ENCODE data around the gene TEX261.
A peak's percentile ranks its signal among the peaks of the same experiment; 100 is the strongest.

The TEX261 gene

DNA sequence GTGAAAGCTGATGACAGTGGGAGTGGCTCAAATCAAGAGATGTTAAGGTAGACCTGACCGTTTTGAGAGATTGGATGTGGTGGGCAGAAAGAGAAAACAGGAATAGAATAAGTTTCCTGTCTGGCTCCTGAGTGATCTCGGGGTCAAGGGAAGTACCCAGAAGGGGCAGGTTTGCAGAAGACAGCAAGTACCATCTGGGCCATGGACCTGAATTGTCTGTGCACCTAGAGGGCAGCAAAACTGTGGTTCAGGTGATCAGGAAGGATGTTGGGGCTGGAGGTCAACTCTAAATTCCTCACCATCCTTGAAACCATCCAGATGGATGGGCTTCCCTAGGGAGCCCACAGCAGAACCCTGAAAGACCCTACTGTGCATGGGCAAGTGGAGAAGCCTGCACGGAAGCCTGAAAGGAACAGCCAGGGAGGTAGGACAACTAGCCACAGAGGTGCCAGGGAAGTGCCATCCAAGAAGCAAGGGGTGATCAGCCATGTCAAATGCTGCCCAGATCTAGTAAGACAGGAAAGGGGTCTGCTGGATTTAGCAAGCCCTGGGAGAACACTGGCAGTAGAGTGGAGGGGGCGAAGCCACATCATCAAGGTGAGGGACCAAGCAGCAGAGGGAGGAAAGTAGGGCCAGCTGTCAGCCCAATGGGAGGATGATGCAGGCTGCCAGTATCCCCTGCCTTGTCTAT, 8.0 kb downstream of the TEX261 start:
- H2AFZ ChIP-seq (ENCODE audit: low read depth, low read length, severe bottlenecking), result no peak overlapping the region
- no peak overlapping the region for H3K9ac ChIP-seq (ENCODE audit: low read length)
- H3K4me3 ChIP-seq (ENCODE audit: insufficient read depth, low read length, poor library complexity, severe bottlenecking), result no peak overlapping the region
- H3K36me3 ChIP-seq (ENCODE audit: low read length), result no peaks in the 10 kb centered on the region
- H3K9me3 ChIP-seq (ENCODE audit: insufficient read depth, low read length), result no peaks in the 10 kb centered on the region
- TF ChIP-seq EZH2phosphoT487 (conservative IDR thresholded peaks at IDR 0.05; ENCODE audit: low read length), result no peak
- TF ChIP-seq, protein P1, sequence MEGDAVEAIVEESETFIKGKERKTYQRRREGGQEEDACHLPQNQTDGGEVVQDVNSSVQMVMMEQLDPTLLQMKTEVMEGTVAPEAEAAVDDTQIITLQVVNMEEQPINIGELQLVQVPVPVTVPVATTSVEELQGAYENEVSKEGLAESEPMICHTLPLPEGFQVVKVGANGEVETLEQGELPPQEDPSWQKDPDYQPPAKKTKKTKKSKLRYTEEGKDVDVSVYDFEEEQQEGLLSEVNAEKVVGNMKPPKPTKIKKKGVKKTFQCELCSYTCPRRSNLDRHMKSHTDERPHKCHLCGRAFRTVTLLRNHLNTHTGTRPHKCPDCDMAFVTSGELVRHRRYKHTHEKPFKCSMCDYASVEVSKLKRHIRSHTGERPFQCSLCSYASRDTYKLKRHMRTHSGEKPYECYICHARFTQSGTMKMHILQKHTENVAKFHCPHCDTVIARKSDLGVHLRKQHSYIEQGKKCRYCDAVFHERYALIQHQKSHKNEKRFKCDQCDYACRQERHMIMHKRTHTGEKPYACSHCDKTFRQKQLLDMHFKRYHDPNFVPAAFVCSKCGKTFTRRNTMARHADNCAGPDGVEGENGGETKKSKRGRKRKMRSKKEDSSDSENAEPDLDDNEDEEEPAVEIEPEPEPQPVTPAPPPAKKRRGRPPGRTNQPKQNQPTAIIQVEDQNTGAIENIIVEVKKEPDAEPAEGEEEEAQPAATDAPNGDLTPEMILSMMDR (IDR thresholded peaks at IDR 0.05; ENCODE audit: insufficient read depth, low read length, poor library complexity, severe bottlenecking), result no peak
- H3K27me3 ChIP-seq (ENCODE audit: low read length), result no peaks in the 10 kb centered on the region
- H3K27ac ChIP-seq (ENCODE audit: low read depth, low read length), result no peak overlapping the region
- H3F3A ChIP-seq (ENCODE audit: insufficient read depth), result no peaks in the 10 kb centered on the region
- H3K79me2 ChIP-seq (ENCODE audit: insufficient read depth, low read length), result peaks cover 2% of the 10 kb centered on the region; the same call in 1 of the 2 replicates
- H4K20me1 ChIP-seq (ENCODE audit: low read depth, low read length), result no peaks in the 10 kb centered on the region
- H3K9me2 ChIP-seq (replicated peaks; ENCODE audit: insufficient read depth, low read length), result no peaks in the 10 kb centered on the region
- H3K4me2 ChIP-seq (ENCODE audit: low read depth, low read length, poor library complexity, severe bottlenecking), result no peak overlapping the region

DNA sequence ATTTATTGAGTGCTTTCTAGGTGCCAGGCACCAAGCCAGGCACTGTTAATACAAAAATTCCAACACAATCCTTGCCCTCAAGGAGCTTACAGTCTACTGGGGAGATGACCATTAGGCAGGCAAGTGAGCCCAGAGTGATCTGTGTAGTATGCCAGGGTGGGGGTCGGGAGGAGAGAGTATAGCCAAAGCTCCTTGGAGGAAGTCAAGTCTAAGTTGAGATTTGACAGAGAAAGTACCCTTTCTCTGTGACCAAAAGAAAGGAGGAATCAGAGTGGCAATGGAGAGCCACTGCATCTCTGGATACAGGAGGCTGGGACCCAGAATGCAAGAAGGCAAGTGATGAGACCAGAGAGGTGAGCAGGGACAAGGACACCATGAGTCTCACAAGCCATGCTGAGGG, 8.7 kb downstream of the TEX261 start:
- H3K9me3 ChIP-seq (ENCODE audit: insufficient read depth, low read length), result no peaks in the 10 kb centered on the region
- H2AFZ ChIP-seq (ENCODE audit: low read depth, low read length, severe bottlenecking), result no peak overlapping the region
- no peak overlapping the region for H3K4me3 ChIP-seq (ENCODE audit: insufficient read depth, low read length, poor library complexity, severe bottlenecking)
- H3K79me2 ChIP-seq (ENCODE audit: insufficient read depth, low read length), result no peaks in the 10 kb centered on the region
- H3F3A ChIP-seq (ENCODE audit: insufficient read depth), result no peaks in the 10 kb centered on the region
- H3K36me3 ChIP-seq (ENCODE audit: low read length), result no peaks in the 10 kb centered on the region
- no peaks in the 10 kb centered on the region for H3K9me2 ChIP-seq (replicated peaks; ENCODE audit: insufficient read depth, low read length)
- no peak overlapping the region for H3K9ac ChIP-seq (ENCODE audit: low read length)
- H3K27ac ChIP-seq (ENCODE audit: low read depth, low read length), result no peak overlapping the region
- H3K4me2 ChIP-seq (ENCODE audit: low read depth, low read length, poor library complexity, severe bottlenecking), result no peak overlapping the region
- no peaks in the 10 kb centered on the region for H3K27me3 ChIP-seq (ENCODE audit: low read length)
- TF ChIP-seq EZH2phosphoT487 (conservative IDR thresholded peaks at IDR 0.05; ENCODE audit: low read length), result no peak
- H4K20me1 ChIP-seq (ENCODE audit: low read depth, low read length), result no peaks in the 10 kb centered on the region

DNA sequence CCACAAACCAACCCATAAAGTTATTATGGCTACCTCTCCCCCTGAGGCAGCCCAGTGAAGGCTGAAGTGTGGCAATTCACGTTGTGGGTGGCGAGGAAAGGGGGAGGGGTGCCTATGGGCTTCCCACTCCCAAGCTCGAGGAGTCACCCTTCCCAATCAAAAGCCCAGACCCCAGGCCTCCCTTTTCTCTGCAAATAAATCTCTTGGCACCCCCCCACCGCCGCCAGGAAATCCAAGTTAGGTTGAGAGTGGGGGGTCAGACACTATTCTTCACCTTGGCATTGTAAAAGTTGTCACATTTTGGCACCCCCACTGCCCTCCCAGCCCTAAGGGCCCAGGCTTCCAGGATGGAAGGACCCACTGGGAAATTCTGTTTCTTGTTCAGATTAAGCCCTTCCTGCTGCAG, 9.4 kb downstream of the TEX261 start:
- TF ChIP-seq, protein P1 (IDR thresholded peaks at IDR 0.05; ENCODE audit: insufficient read depth, low read length, poor library complexity, severe bottlenecking), result no peak
- TF ChIP-seq EZH2phosphoT487 (conservative IDR thresholded peaks at IDR 0.05; ENCODE audit: low read length), result no peak
- H3K4me2 ChIP-seq (ENCODE audit: low read depth, low read length, poor library complexity, severe bottlenecking), result no peak overlapping the region
- no peak overlapping the region for H3K9ac ChIP-seq (ENCODE audit: low read length)
- H3K4me3 ChIP-seq (ENCODE audit: insufficient read depth, low read length, poor library complexity, severe bottlenecking), result no peak overlapping the region
- no peaks in the 10 kb centered on the region for H3F3A ChIP-seq (ENCODE audit: insufficient read depth)
- no peaks in the 10 kb centered on the region for H3K79me2 ChIP-seq (ENCODE audit: insufficient read depth, low read length)
- H4K20me1 ChIP-seq (ENCODE audit: low read depth, low read length), result no peaks in the 10 kb centered on the region
- no peaks in the 10 kb centered on the region for H3K9me3 ChIP-seq (ENCODE audit: insufficient read depth, low read length)
- H3K27me3 ChIP-seq (ENCODE audit: low read length), result no peaks in the 10 kb centered on the region
- H2AFZ ChIP-seq (ENCODE audit: low read depth, low read length, severe bottlenecking), result no peak overlapping the region
- no peak overlapping the region for H3K27ac ChIP-seq (ENCODE audit: low read depth, low read length)
- H3K36me3 ChIP-seq (ENCODE audit: low read length), result no peaks in the 10 kb centered on the region
- H3K9me2 ChIP-seq (replicated peaks; ENCODE audit: insufficient read depth, low read length), result no peaks in the 10 kb centered on the region

DNA sequence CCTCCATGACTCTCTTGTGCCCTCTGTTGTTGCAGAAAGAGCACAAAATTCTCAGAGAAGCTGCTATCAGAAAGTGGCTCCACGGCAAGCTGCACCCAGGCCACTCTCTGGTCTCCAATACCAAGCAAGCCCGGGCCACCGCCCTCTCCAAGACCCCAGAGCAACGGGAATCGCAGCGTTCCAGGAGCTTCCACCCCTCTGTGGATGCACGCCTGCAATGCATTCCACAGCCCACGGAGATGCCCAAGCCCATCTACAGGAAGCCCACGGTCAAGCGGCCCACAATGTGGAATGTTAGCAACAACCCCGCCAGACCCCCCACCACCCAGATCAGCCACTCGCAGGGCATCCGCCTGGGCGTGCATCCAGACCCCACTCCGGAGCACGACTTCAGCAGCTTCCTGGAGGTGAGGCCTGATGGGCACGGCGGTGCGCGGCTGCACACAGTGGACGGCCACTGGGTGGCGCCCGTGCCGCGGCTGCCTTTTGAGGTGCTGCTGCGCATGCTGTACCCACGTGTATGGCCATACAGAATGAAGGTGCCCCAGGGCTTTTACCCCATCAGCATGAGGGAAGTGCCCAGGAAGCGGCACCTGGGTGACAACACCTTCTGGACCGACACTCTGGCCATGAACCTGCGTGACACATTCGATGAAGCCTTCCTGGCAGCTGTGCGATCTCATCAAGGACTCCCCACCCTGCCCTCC, 9.9 kb downstream of the TEX261 start:
- no peak overlapping the region for H2AFZ ChIP-seq (ENCODE audit: low read depth, low read length, severe bottlenecking)
- no peaks in the 10 kb centered on the region for H3K36me3 ChIP-seq (ENCODE audit: low read length)
- H3K27me3 ChIP-seq (ENCODE audit: low read length), result no peaks in the 10 kb centered on the region
- H3K79me2 ChIP-seq (ENCODE audit: insufficient read depth, low read length), result no peaks in the 10 kb centered on the region
- H3K9ac ChIP-seq (ENCODE audit: low read length), result no peak overlapping the region
- H3K9me2 ChIP-seq (replicated peaks; ENCODE audit: insufficient read depth, low read length), result no peaks in the 10 kb centered on the region
- no peak overlapping the region for H3K4me2 ChIP-seq (ENCODE audit: low read depth, low read length, poor library complexity, severe bottlenecking)
- H3F3A ChIP-seq (ENCODE audit: insufficient read depth), result no peaks in the 10 kb centered on the region
- no peak for TF ChIP-seq EZH2phosphoT487 (conservative IDR thresholded peaks at IDR 0.05; ENCODE audit: low read length)
- TF ChIP-seq, protein P1 (IDR thresholded peaks at IDR 0.05; ENCODE audit: insufficient read depth, low read length, poor library complexity, severe bottlenecking), result peak; percentile 95
- no peaks in the 10 kb centered on the region for H4K20me1 ChIP-seq (ENCODE audit: low read depth, low read length)
- H3K27ac ChIP-seq (ENCODE audit: low read depth, low read length), result no peak overlapping the region
- H3K9me3 ChIP-seq (ENCODE audit: insufficient read depth, low read length), result no peaks in the 10 kb centered on the region
- no peak overlapping the region for H3K4me3 ChIP-seq (ENCODE audit: insufficient read depth, low read length, poor library complexity, severe bottlenecking)
